HG03520 (cell line): Measurements from ENCODE around the gene CXCR6.

Source experiments
- ATAC-seq: cut with Tn5 transposase; IDR thresholded peaks from one replicate; pipeline ENCODE4 v1.9.1; 2021; ENCODE audit warnings: mild to moderate bottlenecking, moderate library complexity; ENCODE audit not compliant: unreplicated experiment

CXCR6 gene

GRCh38 chr3:45946875-45947274 lies 3.6 kb downstream of the CXCR6 start:
- no peak for ATAC-seq

- ATAC-seq: no peak
Observed at GRCh38 chr3:45947361-45947760, 4.1 kb downstream of the CXCR6 start.

DNA sequence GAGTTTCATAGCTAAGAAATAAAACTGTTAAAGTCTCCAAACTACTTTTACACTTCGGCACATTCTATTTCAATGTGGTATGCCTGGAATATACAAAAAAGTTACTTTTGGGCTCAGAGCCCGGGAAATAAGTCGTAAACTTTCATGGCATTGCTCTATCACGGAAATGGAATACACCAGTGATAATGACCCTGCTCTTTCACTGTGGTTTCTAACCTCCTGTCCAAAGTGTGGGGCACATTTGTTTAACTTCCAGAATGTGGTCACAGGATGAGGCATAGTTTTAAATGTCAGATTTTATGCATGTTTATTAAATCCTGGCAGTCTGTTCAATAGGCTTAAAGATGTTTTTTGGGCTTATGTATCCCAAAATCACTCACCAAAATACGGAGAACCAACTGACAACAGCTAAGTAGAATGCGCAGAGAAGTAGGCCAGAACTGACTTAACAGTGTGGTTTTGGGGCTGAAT lies 5.1 kb downstream of the CXCR6 start:
- ATAC-seq: no peak

DNA sequence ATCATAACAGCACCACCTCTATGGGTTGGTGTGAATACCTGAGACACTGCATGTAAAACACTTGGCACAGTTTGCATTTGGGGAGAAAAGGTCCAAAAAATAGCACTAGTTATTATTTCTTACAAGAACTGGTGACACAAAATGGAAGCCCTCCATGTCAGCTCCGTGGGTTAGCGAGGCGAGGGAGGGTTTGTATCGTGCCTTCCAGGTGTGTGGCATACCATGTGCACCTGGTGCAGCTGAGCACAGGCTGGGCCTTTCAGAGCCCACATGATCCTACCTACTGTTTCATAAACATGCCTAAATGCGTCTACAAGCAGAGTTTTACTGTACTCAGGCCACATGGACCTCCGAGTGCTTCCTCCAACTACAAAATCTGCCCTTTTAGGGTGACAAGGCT lies 5.6 kb downstream of the CXCR6 start:
- ATAC-seq: no peak

DNA sequence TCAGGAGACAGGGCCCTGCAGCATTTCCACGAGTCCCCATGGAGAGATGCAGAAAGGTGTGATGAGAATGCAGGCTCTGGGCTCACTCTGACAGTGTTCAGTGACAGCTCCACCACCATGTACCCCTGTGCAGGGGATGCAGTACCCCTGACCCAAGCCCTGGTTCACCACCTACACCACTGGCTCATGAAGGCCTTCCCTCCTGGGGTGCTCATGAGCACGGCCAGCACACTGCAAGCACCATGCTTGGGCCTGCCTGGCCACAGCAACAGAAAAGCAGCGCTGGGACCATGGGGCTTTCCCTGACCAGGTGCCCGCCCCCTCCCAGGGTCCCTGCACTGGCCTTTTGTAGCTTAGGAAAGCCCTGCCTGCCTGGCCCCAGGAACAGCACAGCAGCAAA lies 6.2 kb downstream of the CXCR6 start:
- no peak for ATAC-seq

- ATAC-seq: no peak
Observed at GRCh38 chr3:45950131-45950530, 6.9 kb downstream of the CXCR6 start.

DNA sequence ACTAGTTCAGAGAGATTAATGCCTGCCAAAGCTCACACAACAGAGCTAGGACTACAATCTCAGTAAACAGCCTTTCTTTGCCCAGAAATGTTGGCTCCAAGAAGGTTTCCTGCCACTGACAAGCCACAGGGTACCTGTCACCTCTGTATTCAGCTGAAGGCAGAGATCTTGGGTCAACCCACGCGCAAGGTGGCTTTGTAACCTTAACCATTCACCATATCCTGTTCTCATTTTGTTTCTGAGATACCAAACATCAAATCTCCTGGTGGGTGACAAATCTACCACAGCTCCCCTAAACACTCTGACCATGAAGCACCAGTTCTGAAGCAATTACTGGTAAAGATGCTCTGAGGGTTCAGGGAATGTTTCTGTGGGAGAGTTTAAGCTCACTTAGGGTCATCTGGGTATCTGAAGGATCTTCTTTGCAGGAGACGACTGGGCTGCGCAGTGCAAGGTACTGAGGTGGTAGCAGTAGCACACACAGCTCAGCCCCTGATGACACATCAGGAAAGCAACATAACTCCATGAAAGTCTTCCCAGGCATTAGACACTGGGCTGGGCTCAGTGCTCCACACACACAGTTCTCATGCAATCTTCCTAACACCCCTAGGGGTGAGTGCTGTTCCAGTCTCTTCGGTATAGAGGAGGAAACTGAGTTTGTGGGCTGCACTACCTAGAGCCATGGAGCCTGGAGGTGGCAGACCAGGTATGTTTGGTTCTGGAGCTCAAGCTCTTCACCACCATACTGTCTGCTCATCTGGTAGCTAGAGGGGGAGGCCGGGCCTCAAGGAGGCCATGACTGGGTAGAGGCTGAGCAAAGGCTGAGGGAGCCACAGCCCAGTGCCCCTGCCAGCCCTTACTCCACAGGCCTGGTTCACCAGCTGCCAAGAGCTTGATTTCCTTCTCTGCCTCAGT lies 7.7 kb downstream of the CXCR6 start:
- no peak for ATAC-seq

GRCh38 chr3:45951946-45952345 lies 8.7 kb downstream of the CXCR6 start:
- no peak for ATAC-seq

GRCh38 chr3:45952456-45952855 lies 9.2 kb downstream of the CXCR6 start:
- no peak for ATAC-seq

DNA sequence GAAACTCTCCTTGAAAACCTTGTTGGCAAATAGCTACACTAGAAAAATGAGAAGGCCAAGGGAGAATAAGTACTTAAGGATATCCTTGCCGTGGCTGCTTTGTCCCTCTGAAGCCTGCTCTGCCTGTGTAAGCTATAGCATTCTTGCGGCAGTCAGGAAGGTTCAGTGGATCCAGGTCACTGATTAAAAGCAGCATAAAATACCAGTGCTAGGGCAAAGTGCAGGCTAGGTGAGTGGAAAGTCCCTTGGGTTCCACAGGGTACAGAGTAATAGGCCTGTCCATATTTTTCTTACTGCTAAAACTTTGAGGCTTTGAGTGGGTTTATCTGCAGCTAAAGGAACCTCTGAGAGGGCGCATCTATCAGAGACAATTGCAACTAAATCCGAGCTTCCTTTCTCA lies 10.3 kb downstream of the CXCR6 start:
- ATAC-seq: no peak

DNA sequence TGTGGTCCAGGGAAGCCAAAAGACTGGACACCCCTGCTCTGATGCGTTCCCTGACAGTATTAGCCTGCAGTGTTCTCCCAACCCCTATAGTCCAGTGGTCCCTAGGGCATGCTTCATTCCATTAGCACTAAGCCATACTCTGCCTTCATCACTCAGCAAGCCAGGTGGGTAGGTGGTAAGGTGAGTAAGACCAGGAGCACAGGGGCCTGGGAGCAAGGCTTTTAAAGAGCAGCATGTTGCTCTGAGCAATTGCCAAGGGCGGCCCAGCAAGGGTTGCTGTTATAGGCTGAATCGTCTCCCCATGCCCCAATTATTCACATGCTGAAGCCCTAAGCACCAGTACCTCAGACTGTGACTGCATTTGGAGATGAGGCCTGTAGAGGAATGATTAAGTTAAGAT lies 11.0 kb downstream of the CXCR6 start:
- ATAC-seq: no peak

GRCh38 chr3:45955017-45955647 lies 11.9 kb downstream of the CXCR6 start:
- ATAC-seq: no peak

GRCh38 chr3:45955706-45956105 lies 12.4 kb downstream of the CXCR6 start:
- no peak for ATAC-seq

DNA sequence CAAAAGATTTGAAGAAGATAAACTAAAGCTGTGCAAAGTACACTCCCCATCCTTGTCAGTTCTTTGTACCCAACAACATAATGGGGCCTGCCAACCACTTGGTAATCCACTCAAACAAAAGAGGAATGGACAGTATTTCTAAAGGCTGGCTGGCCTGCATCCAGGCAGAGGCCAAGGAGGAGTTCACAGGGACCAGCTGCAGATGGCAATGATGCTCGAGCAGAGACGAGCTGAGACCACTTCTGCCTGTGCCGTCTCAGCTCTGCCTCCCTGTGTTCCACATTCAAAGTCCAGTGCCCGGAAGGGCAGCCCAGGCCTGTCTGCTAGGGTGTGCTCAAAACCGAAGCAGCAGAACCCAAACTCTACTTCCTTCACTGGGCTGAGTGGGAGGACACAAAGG lies 14.3 kb downstream of the CXCR6 start:
- no peak for ATAC-seq

GRCh38 chr3:45958321-45958791 lies 15.1 kb downstream of the CXCR6 start:
- ATAC-seq: no peak

DNA sequence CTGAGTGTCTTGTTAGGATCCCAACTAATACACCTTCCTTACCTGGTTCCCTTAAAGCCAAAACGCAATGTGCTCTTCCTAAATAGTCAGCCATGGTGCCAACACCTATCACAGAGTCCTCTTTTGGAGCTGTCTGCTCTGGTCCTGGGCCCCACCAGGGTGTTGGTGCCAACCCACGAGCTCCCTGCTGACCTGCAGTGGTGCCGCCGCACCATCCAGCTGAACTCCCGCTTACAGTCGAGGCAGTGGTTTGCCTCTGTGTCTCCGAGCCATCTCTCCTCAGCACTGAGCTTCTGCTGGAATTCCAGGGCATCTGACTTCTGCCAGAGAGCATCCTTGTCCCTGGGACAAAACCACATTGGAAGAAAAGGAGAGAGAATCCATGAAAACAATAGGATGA lies 15.9 kb downstream of the CXCR6 start:
- ATAC-seq: no peak

DNA sequence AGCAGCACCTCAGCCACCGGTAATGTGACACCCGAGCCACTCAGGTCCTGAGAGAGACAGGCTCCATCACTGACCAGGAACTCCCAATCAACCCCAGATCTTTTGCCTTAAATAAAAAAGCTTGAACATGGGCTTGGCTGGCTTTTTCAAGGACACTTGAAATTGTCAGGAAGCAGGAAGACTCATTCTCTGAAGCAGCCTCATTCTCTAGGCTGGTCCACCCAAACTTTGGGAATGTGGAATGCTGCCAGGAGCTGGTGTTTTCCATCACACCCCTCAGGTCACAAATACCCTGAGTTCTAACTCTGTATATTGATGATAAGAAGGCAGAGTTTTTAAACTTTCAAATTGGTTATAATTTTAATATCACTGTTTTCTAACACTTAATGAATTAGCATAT lies 17.0 kb downstream of the CXCR6 start:
- no peak for ATAC-seq

DNA sequence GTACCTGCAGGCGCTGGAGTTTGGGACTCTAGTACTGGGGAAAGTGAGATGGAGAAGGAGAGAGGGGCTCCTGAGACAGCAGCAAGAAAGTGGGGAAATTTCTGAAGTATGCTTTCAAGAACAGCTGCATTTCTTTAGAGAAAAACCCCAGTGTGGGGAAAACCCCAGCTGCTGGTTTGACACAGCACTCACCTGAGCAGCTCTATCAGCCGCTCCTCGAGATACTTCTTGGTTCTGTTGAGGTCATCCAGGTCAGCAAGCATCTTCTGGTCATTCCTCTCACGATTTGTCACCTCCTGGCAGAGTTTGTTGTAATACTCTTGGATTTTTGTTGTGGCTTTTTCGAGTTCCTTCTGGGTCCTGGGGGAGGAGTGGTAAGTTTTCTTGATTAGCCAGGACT lies 18.8 kb downstream of the CXCR6 start:
- ATAC-seq: peak; percentile 45

DNA sequence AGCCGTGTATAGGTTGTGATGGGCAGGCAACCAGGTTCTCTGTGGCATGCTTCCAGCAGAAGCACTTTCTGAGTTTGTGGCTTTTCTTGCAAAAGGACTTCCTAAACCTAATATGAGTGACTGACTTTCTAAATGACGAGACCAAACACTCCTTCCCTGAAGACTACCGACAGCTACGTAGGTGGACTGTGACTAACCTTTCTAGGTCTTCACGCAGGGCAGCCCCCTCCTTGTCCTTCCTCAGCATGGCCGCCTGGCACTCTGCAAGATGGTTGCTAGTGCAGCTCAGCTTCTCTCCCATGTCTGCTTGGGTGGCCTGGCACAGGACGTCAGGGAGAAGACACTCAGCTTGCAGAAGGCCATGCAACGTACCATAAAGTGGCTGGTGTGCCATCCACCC lies 20.9 kb downstream of the CXCR6 start:
- no peak for ATAC-seq

DNA sequence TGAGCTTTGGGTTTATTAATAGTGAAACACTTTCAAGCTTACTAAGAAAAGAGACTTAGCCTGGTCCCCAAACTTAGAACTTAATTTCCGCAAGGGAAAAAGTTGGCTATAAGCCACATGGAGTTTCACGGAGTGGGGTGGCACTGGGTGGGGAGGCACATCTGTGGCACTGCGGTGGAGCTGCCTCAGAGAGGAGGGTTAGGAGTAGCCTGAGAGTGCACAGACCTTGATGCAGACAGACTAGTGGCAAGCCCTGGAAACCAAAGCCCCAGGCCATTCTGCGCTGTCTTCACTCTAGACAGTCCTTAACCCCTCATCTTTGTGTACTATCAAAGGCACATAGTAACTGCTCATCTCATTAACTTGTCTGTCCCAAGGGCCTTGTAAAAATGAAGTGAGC lies 22.0 kb downstream of the CXCR6 start:
- no peak for ATAC-seq

GRCh38 chr3:45965653-45966052 lies 22.4 kb downstream of the CXCR6 start:
- ATAC-seq: no peak

DNA sequence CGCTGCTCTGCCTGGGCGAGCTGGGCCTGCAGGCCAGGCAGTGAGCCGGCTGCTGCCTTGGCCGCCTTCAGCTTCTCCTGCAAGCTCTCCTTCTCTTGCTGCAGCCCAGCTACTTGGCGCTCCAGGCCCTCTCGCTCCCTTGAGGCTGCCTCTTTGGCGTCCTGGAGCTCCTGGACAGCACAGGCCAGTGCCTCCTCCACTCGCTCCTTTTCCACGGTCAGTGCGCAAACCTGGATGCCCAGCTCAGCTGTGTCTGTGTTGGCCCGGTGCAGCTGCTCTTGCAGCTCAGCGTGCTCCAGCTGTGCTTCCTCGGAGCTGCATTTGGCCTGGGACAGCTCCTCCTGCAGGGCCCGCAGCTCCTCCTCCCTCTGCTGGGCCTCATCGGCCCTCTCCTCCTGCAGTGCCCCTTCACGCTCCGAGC lies 23.1 kb downstream of the CXCR6 start:
- ATAC-seq: no peak
